Measurements from ENCODE around the gene UBTD1.

- TF ChIP-seq POLR2AphosphoS5 (IDR thresholded peaks at IDR 0.05; ENCODE audit: low read depth, low read length) (no peak), TAF1 (IDR thresholded peaks at IDR 0.05; ENCODE audit: low read depth, low read length) (no peak), POLR2A (IDR thresholded peaks at IDR 0.05; ENCODE audit: low read depth, low read length) (no peak), SPI1 (IDR thresholded peaks at IDR 0.05; ENCODE audit: low read depth, low read length) (no peak), PAX5 (IDR thresholded peaks at IDR 0.05; ENCODE audit: insufficient read depth, low read length, severe bottlenecking) (no peak), POU2F2 (IDR thresholded peaks at IDR 0.05; ENCODE audit: low read depth, low read length) (no peak)
These were observed 35.2 kb downstream of the UBTD1 start for GRCh38 chr10:97533888-97534287.
